Lower lobe of right lung (tissue), 2 donors: ENCODE results near the gene CDKN3. TPM values are rescaled to one million over a fixed set of nuclear protein-coding genes. Genes with fewer than 3 reads are reported as not detected.

Experiments
- ATAC-seq, 2 donors: fragments of 200-7000 bp; cut with Tn5 transposase; one replicate each; pipeline ENCODE4 v1.9.1; 2020 to 2022; ENCODE audit warnings: mild to moderate bottlenecking in 2 of 2, moderate library complexity in 2 of 2
- DNase-seq: peaks from one replicate; pipeline ENCODE4 v3.0.0-alpha.2; 2020
- H3K27ac ChIP-seq: fragments of 200-600 bp; one replicate; pipeline ENCODE4 v1.8.0; 2022
- H3K27me3 ChIP-seq: fragments of 200-600 bp; one replicate; pipeline ENCODE4 v1.8.0; 2022; ENCODE audit warnings: low read depth
- H3K36me3 ChIP-seq: fragments of 200-600 bp; one replicate; pipeline ENCODE4 v1.8.0; 2022; ENCODE audit warnings: mild to moderate bottlenecking
- H3K4me1 ChIP-seq: fragments of 200-600 bp; one replicate; pipeline ENCODE4 v1.8.0; 2022
- H3K4me3 ChIP-seq: fragments of 200-600 bp; one replicate; pipeline ENCODE4 v1.8.0; 2022; ENCODE audit warnings: mild to moderate bottlenecking
- H3K9me3 ChIP-seq: fragments of 200-600 bp; one replicate; pipeline ENCODE4 v1.8.0; 2022
- intact Hi-C: fragments of 100-400 bp; cut with DNase I; formaldehyde crosslinking; loops from one replicate; pipeline ENCODE4 v1.11.0; 2022
- long read RNA-seq: library from polyadenylated mRNA; unstranded; transcript quantifications from one replicate; pipeline ENCODE4 v2.0.0, GENCODE V29; 2021
- total RNA-seq: library from RNA; stranded (reverse); fragmentation: NEBNext Ultra II Directional; extraction: Animal tissue kit (Norgen Biotek cat#: 25700); gene quantifications from one replicate; pipeline ENCODE4 v1.2.1, GENCODE V29; 2021
- TF ChIP-seq, protein P1 (sequence below): fragments of 200-600 bp; IDR thresholded peaks from one replicate; pipeline ENCODE4 v1.8.0; 2022; ENCODE audit warnings: antibody characterized with exemption, mild to moderate bottlenecking
- donor health status: DM: no; HTN: yes; CAD: no; lungs with severe emphysema.

Gene CDKN3, protein sequence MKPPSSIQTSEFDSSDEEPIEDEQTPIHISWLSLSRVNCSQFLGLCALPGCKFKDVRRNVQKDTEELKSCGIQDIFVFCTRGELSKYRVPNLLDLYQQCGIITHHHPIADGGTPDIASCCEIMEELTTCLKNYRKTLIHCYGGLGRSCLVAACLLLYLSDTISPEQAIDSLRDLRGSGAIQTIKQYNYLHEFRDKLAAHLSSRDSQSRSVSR
- total RNA-seq = 1.9 TPM
- long read RNA-seq, partial matches to known transcripts = 0 of 4 reads
- long read RNA-seq, other reads (novel, unspliced or antisense) = 2 of 4 reads

DNA sequence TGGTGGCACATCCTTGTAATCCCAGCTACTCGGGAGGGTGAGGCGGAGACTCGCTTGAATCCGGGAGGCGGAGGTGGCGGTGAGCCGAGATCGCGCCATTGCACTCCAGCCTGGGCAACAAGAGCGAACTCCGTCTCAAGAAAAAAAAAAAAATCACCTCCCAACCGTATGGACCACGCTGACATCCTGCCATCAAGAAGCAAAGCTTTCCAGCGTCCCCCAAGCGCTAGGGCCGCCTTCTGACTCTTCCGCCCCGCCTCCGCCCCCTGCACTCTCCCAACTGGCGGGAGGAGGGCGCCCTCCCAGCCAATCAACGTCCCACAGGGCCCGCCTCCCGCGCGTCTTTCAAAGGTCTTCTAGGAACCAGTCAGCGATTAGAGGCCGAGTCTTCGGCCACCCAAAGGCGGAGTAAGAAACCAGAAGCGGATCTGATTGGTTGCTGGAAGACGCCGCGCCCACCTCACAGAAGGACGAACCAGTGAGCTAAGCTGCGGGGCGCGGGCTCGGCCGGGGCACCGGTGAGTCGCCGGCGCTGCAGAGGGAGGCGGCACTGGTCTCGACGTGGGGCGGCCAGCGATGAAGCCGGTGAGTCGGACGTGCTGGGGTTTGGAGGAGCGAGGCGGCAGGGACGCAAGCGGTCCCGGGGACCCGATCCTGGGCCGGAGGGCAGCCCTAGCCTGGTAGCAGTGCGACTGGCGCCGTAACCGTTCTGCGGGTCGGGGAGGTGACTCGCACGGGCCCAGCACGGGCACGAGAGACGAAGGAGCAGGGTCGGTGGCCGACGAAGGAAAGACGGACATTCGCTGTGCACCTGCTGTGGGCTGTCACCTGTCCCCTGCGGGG lies at the start of gene CDKN3:
TSS of gene CDKN3 (plus strand) at position 515 of the 843 bp plus-strand sequence. CDS start at position 577, 62 bp downstream.
- DNase-seq (peak; percentile 99), ATAC-seq (peak; percentile 99 to 100)
- peaks cover 8% of the 10 kb centered on the region for H3K4me1 ChIP-seq
- H3K27ac ChIP-seq = peak within 1 kb of the TSS; percentile 50
- intact Hi-C loops = no loop called here
- no peaks in the 10 kb centered on the region for H3K36me3 ChIP-seq
- H3K9me3 ChIP-seq = no peaks in the 10 kb centered on the region
- H3K27me3 ChIP-seq = no peaks in the 10 kb centered on the region
- TF ChIP-seq, protein P1, sequence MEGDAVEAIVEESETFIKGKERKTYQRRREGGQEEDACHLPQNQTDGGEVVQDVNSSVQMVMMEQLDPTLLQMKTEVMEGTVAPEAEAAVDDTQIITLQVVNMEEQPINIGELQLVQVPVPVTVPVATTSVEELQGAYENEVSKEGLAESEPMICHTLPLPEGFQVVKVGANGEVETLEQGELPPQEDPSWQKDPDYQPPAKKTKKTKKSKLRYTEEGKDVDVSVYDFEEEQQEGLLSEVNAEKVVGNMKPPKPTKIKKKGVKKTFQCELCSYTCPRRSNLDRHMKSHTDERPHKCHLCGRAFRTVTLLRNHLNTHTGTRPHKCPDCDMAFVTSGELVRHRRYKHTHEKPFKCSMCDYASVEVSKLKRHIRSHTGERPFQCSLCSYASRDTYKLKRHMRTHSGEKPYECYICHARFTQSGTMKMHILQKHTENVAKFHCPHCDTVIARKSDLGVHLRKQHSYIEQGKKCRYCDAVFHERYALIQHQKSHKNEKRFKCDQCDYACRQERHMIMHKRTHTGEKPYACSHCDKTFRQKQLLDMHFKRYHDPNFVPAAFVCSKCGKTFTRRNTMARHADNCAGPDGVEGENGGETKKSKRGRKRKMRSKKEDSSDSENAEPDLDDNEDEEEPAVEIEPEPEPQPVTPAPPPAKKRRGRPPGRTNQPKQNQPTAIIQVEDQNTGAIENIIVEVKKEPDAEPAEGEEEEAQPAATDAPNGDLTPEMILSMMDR = peak; percentile 55
- peak within 1 kb of the TSS; percentile 78 for H3K4me3 ChIP-seq

DNA sequence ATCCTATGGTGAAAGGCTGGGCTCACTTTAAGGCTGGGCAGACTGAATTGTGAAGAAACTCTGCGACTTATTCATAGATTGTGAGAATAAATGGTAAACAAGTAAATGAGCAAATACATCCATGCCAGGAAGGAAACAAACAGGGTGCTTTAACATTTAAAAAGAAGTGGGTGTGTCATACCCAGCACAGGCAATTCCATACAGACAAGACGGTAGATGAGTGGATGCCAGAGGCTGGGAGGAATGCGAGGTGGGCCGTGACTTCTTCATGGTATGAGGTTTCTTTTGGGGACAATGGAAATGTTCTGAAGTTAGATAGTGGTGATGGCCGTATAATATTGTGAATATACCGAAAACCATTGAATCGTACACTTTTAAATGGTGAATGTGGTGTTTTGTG lies 49.8 kb upstream of the CDKN3 start:
- DNase-seq (no peak), ATAC-seq (no peak)
- H3K4me1 ChIP-seq = no peaks in the 10 kb centered on the region
- TF ChIP-seq, protein P1 = no peak
- H3K9me3 ChIP-seq = no peaks in the 10 kb centered on the region
- intact Hi-C loops = no loop called here
- H3K27me3 ChIP-seq = peaks cover 8% of the 10 kb centered on the region
- H3K4me3 ChIP-seq = no peak overlapping the region
- H3K36me3 ChIP-seq = no peaks in the 10 kb centered on the region
- H3K27ac ChIP-seq = no peak overlapping the region

DNA sequence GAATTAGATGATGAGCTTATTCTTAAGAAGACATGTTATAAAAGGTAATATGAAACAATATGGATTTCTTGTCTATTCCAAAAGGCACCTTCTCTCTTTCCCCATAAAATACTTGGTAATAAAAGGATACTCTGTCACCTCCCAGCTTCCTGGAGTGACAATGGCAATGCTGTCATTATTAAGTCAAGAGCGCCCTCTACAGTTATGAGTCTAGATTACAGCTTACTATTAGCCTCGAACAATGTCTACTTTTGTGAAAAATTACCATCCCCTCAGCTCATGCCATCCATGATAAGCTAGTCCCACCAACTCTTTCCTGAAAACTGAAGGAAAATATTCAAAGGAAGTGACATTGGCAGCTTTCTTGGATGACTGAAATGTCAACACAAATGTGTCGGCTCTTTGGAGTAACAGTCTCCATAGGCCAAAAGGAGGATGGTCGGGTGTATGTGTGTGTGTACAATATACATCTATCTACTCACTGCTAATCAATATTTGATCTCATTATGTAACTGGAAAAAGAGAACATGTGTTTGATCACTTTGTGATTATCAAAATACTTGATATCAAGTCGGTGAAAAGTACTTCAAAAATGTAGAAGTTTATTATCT lies 48.7 kb upstream of the CDKN3 start:
- no peaks in the 10 kb centered on the region for H3K36me3 ChIP-seq
- TF ChIP-seq, protein P1 = peak; percentile 69
- intact Hi-C loops = no loop called here
- DNase-seq (no peak), ATAC-seq (peak; percentile 75 to 78)
- peaks cover 8% of the 10 kb centered on the region for H3K27me3 ChIP-seq
- no peak overlapping the region for H3K27ac ChIP-seq
- H3K4me1 ChIP-seq = no peaks in the 10 kb centered on the region
- no peaks in the 10 kb centered on the region for H3K9me3 ChIP-seq
- no peak overlapping the region for H3K4me3 ChIP-seq

DNA sequence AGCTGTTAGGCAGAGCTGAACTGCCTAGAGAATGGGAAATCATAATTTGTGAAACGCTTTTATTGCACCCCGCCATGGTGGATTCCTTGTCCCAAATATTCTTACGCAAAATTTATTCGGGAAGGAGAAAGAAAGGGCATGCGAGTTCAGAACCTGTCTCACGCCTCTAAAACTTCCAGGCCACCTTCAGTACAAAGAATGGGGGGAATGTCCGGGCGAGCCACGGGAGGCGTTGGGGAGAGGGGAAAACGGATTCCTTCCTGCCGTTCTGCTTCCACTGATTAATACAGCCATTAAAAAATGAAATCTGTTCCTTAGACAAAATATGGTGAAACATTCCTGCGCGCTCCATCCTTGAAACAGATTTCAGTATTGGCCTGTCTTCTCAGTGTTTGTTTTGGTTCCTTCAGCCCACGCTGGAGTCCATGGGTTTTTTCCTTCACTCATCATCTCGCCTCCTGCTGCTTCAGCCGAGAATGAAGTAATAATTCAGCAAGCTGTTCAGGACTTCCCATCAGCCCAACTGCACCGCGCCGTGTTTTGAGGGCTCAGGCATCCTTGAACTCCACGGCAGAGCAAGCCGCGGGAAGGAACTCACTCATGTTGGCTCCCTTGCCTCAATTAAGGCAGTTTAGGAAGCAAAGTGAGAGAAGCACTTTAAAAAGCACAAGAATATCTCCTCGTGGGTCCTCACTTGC lies 47.7 kb upstream of the CDKN3 start:
- H3K4me3 ChIP-seq = peak overlapping the region; percentile 3
- no peak for DNase-seq
- H3K9me3 ChIP-seq = no peaks in the 10 kb centered on the region
- no peaks in the 10 kb centered on the region for H3K4me1 ChIP-seq
- H3K27me3 ChIP-seq = peaks cover 8% of the 10 kb centered on the region
- intact Hi-C loops = no loop called here
- H3K27ac ChIP-seq = no peak overlapping the region
- TF ChIP-seq, protein P1 = no peak
- peak in 1 of 2 donors; percentile 20 for ATAC-seq
- no peaks in the 10 kb centered on the region for H3K36me3 ChIP-seq

DNA sequence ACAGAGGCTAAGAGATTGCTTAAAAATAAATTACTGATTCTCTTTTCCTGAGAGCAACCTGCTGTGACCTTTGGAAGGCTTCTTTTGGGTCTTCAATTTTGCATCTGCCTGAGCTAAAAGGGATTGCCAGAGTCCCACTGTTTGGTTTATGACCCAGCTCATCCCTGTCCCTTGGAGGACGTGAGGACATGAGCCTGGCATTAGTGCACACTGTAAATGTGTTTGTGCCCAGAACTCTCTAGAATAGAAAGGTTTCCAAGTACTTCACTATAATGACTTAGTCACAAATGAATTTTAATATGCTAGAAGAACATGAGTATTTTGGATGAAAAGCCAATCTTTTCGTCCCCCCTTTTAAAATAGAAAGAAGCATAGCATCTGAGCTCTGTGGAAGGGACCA lies 47.1 kb upstream of the CDKN3 start:
- Histone ChIP-seq H3K27ac (no peak overlapping the region), H3K36me3 (no peaks in the 10 kb centered on the region), H3K9me3 (no peaks in the 10 kb centered on the region), H3K27me3 (peaks cover 8% of the 10 kb centered on the region), H3K4me3 (peak overlapping the region; percentile 3), H3K4me1 (no peaks in the 10 kb centered on the region)
- no peak for ATAC-seq
- TF ChIP-seq, protein P1 = no peak
- intact Hi-C loops = no loop called here
- DNase-seq = no peak
